ENCODE measurements around the gene TRIP12.

DNA sequence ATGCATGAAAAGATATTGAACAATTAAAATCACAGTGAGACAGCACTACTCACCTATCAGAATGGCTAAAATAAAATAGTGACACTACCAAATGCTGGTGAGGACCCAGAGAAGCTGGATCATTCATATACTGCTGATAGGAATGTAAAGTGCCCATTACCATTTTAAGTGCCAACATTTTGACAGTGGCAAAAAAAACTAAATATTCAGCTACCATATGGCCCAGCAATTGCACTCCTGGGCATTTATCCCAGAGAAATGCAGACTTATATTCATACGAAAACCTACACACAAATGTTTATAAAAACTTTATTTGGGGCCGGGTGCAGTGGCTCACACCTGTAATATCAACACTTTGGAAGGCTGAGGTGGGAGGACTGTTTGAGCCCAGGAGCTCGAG is 48.1 kb upstream of the TRIP12 start:
- TF ChIP-seq, protein P1, sequence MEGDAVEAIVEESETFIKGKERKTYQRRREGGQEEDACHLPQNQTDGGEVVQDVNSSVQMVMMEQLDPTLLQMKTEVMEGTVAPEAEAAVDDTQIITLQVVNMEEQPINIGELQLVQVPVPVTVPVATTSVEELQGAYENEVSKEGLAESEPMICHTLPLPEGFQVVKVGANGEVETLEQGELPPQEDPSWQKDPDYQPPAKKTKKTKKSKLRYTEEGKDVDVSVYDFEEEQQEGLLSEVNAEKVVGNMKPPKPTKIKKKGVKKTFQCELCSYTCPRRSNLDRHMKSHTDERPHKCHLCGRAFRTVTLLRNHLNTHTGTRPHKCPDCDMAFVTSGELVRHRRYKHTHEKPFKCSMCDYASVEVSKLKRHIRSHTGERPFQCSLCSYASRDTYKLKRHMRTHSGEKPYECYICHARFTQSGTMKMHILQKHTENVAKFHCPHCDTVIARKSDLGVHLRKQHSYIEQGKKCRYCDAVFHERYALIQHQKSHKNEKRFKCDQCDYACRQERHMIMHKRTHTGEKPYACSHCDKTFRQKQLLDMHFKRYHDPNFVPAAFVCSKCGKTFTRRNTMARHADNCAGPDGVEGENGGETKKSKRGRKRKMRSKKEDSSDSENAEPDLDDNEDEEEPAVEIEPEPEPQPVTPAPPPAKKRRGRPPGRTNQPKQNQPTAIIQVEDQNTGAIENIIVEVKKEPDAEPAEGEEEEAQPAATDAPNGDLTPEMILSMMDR (conservative IDR thresholded peaks at IDR 0.05) = no peak
- TF ChIP-seq ZFX (IDR thresholded peaks at IDR 0.05) = no peak

All from C4-2B (cell line).